HepG2 (cell line): Measurements from ENCODE around the gene SLC9A5. TPM values are rescaled to one million over a fixed set of nuclear protein-coding genes. Genes with fewer than 3 reads are reported as not detected.

Experiments
- ATAC-seq: fragments of 200-7000 bp; cut with Tn5 transposase; 3 replicates; pipeline ENCODE4 v1.9.1; 2020; ENCODE audit warnings: mild to moderate bottlenecking, moderate library complexity
- BruUV-seq: library from RNA; stranded (reverse); fragments of 400-500 nt; replicated peaks from 2 replicates; lab custom pipeline; 2021; lab: Mats Ljungman, UMichigan
- CTCF ChIA-PET: fragments of 300-600 bp; formaldehyde crosslinking; extraction: SDS; loops from one replicate; lab custom pipeline; 2021; ENCODE audit warnings: low total read pairs, inconsistent platforms, low intra/inter-chr PET ratio; lab: Yijun Ruan, JAX
- POLR2A ChIA-PET: fragments of 350-600 bp; sonication (Branson Sonifier 250); formaldehyde crosslinking; loops from one replicate; lab custom pipeline; 2020; ENCODE audit warnings: antibody characterized with exemption, inconsistent platforms; lab: Yijun Ruan, JAX
- DNase-seq: peaks from one replicate; pipeline ENCODE4 v3.0.0-alpha.2; 2015; ENCODE audit warnings: low spot score
- FAIRE-seq: peaks from 3 replicates; lab custom pipeline; 2011; peaks lifted over from hg19 to GRCh38; lab: Jason Lieb, UNC
- H2AFZ ChIP-seq: one replicate; pipeline ENCODE4 v1.6.1; 2011; ENCODE audit warnings: low read length, inconsistent platforms
- H3K27ac ChIP-seq: fragments of 300-600 bp; 3 replicates; pipeline ENCODE4 v1.8.0; 2011; ENCODE audit warnings: mixed run types, mild to moderate bottlenecking, mixed read lengths, low read length, inconsistent platforms; ENCODE audit not compliant: insufficient read depth; ENCODE audit errors: extremely low read length
- H3K27me3 ChIP-seq, 2 experiments: fragments of 200-600 bp in 1 of 2; 2 replicates in 1 of 2; 3 replicates in 1 of 2; pipeline versions ENCODE4 v1.6.0 to v1.8.0; 2011; ENCODE audit warnings: low read length in 2 of 2, mild to moderate bottlenecking in 2 of 2, moderate library complexity in 2 of 2, inconsistent platforms in 1 of 2; ENCODE audit not compliant: insufficient read depth in 2 of 2, control insufficient read depth in 1 of 2
- H3K36me3 ChIP-seq, 2 experiments: fragments of 200-600 bp in 1 of 2; replicated peaks in 1 of 2; 2 replicates in 1 of 2; 3 replicates in 1 of 2; pipeline versions ENCODE4 v1.5.1 to v1.8.0; 2011; ENCODE audit warnings: low read length in 2 of 2, inconsistent platforms in 1 of 2; ENCODE audit not compliant: insufficient read depth in 2 of 2, control insufficient read depth in 1 of 2
- H3K4me1 ChIP-seq: 2 replicates; pipeline ENCODE4 v1.5.1; 2012; ENCODE audit warnings: low read length, inconsistent platforms; ENCODE audit not compliant: insufficient read depth
- H3K4me2 ChIP-seq: 2 replicates; pipeline ENCODE4 v1.6.0; 2011; ENCODE audit warnings: low read depth, low read length, inconsistent platforms
- H3K4me3 ChIP-seq, 3 experiments: fragments of 200-600 bp in 1 of 3; sonication (generic), shearing (Covaris generic) in 1 of 3; replicated peaks in 1 of 3; 2 replicates each; pipeline ENCODE4 v1.5.1; 2011 to 2016; ENCODE audit warnings: low read length in 3 of 3, inconsistent platforms in 2 of 3, low read depth in 2 of 3, mild to moderate bottlenecking in 2 of 3, control low read depth in 1 of 3, mixed read lengths in 1 of 3; ENCODE audit not compliant: insufficient read depth in 1 of 3
- H3K79me2 ChIP-seq: one replicate; pipeline ENCODE4 v1.6.1; 2011; ENCODE audit warnings: low read length, inconsistent platforms; ENCODE audit not compliant: insufficient read depth
- H3K9ac ChIP-seq: 2 replicates; pipeline ENCODE4 v1.6.0; 2011; ENCODE audit warnings: mild to moderate bottlenecking, low read depth, low read length, inconsistent platforms; ENCODE audit not compliant: insufficient read depth
- H3K9me3 ChIP-seq: 2 replicates; pipeline ENCODE4 v1.5.1; 2012; ENCODE audit warnings: mild to moderate bottlenecking, low read length
- H4K20me1 ChIP-seq: 2 replicates; pipeline ENCODE4 v1.6.0; 2011; ENCODE audit warnings: inconsistent platforms, mild to moderate bottlenecking, low read length, moderate library complexity; ENCODE audit not compliant: insufficient read depth
- DZIP1 ChIP-seq: sonication (generic); formaldehyde crosslinking; IDR thresholded peaks from 2 replicates; pipeline ENCODE4 v1.5.0; 2020; ENCODE audit warnings: mild to moderate bottlenecking, missing genetic modification reagents
- NFYC ChIP-seq: IDR thresholded peaks from 2 replicates; pipeline ENCODE4 v1.6.1; 2016; ENCODE audit warnings: missing genetic modification reagents, missing compliant biosample characterization
- STAG1 ChIP-seq: sonication (generic); formaldehyde crosslinking; IDR thresholded peaks from 2 replicates; pipeline ENCODE4 v1.4.0; 2020; ENCODE audit warnings: missing genetic modification reagents
- ZNF687 ChIP-seq: sonication (generic); formaldehyde crosslinking; IDR thresholded peaks from 2 replicates; pipeline ENCODE4 v1.5.1; 2020; ENCODE audit warnings: mild to moderate bottlenecking, missing genetic modification reagents, moderate library complexity
- WGBS: methylation state at CpG from one replicate; pipeline ENCODE4 v1.1.6; 2017; ENCODE audit warnings: low lambda C conversion rate; 5-methylcytosine and 5-hydroxymethylcytosine counted together
- in situ Hi-C: cut with HindIII; loops from 2 replicates; pipeline ENCODE4 v1.10.0; 2017; ENCODE audit warnings: low pct_unique_long_range_greater_than_20kb; ENCODE audit not compliant: extremely low pct_ligation_motif_present
- intact Hi-C: fragments of 100-400 bp; cut with micrococcal nuclease; formaldehyde crosslinking; loops from one replicate; pipeline ENCODE4 v1.10.0; 2022; ENCODE audit not compliant: unreplicated experiment
- polyA plus RNA-seq, 8 experiments: library from polyadenylated mRNA; depleted of rRNA in 3 of 8; stranded (reverse) in 7 of 8; unstranded in 1 of 8; fragments of >200 nt; fragmentation: Illumina TruSeq in 4 of 8; extraction: Trizol in 4 of 8; gene quantifications; 2 replicates each; pipeline versions ENCODE4 v1.2.1 to v1.2.3, GENCODE V29; 2011 to 2016; ENCODE audit warnings: low read depth in 4 of 8, missing spikeins in 1 of 8, mixed read lengths in 1 of 8; ENCODE audit not compliant: insufficient read depth in 1 of 8
- total RNA-seq, 5 experiments: library from RNA; depleted of rRNA; stranded (reverse); fragments of >200 nt; fragmentation: Illumina TruSeq; extraction: Trizol; gene quantifications; 2 replicates each; pipeline ENCODE4 v1.2.3, GENCODE V29; 2016; ENCODE audit warnings: low read depth in 1 of 5
- TF ChIP-seq, protein P1 (sequence below): sonication (generic); formaldehyde crosslinking; IDR thresholded peaks from 2 replicates; pipeline ENCODE4 v1.5.0; 2020; ENCODE audit warnings: mild to moderate bottlenecking, missing genetic modification reagents, moderate library complexity

Gene SLC9A5
- total and polyA plus RNA-seq, 2 of the 13 experiments (the other 11 are each of a cell fraction or from before 2014, with no cell fraction given): 0.58 to 1.4 TPM

GRCh38 chr16:67264277-67264676 lies 15.5 kb downstream of the SLC9A5 start:
- Histone ChIP-seq H3K79me2 (no peaks in the 10 kb centered on the region), H4K20me1 (no peaks in the 10 kb centered on the region), H3K9ac (no peak overlapping the region), H3K4me3 (no peak overlapping the region), H3K9me3 (no peaks in the 10 kb centered on the region), H3K36me3 (no peaks in the 10 kb centered on the region), H3K27ac (no peak overlapping the region), H3K4me1 (no peaks in the 10 kb centered on the region), H3K27me3 (peaks cover 8 to 40% of the 10 kb centered on the region in 2 experiments; a peak in 4 of 5 replicates), H2AFZ (no peak overlapping the region), H3K4me2 (no peak overlapping the region)
- CTCF ChIA-PET: interaction anchor here (0.6 kb wide), 1 partner anchor 286 kb away, joined by 3 read pairs; no protein-coding TSS in a partner anchor
- intact Hi-C loops: no loop called here
- peak; percentile 64 for ATAC-seq
- TF ChIP-seq ZNF687 (CRISPR knock-in tag) (peak; percentile 20; the same call in 1 of the 2 replicates), STAG1 (CRISPR knock-in tag) (0 out of 2 replicates have a peak, but pooled peaks have one; percentile 30), DZIP1 (CRISPR knock-in tag) (0 out of 2 replicates have a peak, but pooled peaks have one; percentile 48), NFYC (CRISPR knock-in tag) (no peak)
- TF ChIP-seq, protein P1, sequence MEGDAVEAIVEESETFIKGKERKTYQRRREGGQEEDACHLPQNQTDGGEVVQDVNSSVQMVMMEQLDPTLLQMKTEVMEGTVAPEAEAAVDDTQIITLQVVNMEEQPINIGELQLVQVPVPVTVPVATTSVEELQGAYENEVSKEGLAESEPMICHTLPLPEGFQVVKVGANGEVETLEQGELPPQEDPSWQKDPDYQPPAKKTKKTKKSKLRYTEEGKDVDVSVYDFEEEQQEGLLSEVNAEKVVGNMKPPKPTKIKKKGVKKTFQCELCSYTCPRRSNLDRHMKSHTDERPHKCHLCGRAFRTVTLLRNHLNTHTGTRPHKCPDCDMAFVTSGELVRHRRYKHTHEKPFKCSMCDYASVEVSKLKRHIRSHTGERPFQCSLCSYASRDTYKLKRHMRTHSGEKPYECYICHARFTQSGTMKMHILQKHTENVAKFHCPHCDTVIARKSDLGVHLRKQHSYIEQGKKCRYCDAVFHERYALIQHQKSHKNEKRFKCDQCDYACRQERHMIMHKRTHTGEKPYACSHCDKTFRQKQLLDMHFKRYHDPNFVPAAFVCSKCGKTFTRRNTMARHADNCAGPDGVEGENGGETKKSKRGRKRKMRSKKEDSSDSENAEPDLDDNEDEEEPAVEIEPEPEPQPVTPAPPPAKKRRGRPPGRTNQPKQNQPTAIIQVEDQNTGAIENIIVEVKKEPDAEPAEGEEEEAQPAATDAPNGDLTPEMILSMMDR: peak; percentile 49
- FAIRE-seq: no peak
- in situ Hi-C loops: no loop called here
- DNase-seq: no peak
- 57% methylated on average over 9 of the region's 9 CpGs for WGBS
- no TSS peak for BruUV-seq
- POLR2A ChIA-PET: interaction anchor here (0.8 kb wide), 1 partner anchor 13 kb away, joined by 3 read pairs; no protein-coding TSS in a partner anchor
